GM23338 (cell line): ENCODE measurements around the gene ANKRD30B.
"Not testable (repeated sequence)": the region's sequence is repeated elsewhere in the genome, so short reads cannot be mapped to it uniquely, and the experiment has no call there.

Source experiments
- CREB1 ChIP-seq: fragments of 250-450 bp; sonication (Bioruptor Pico); IDR thresholded peaks from 2 replicates; pipeline ENCODE4 v1.5.0; 2020; ENCODE audit warnings: low read depth, mild to moderate bottlenecking, moderate library complexity
- CTCF ChIP-seq, 2 experiments: fragments of 200-600 bp in 1 of 2; sonication (generic) in 1 of 2; conservative IDR thresholded peaks; 2 replicates each; pipeline versions ENCODE4 v1.5.1 to v1.6.1; 2016 to 2017; ENCODE audit warnings: antibody characterized with exemption in 2 of 2, low read depth in 2 of 2, mild to moderate bottlenecking in 2 of 2, moderate library complexity in 1 of 2
- ETS1 ChIP-seq: IDR thresholded peaks from 2 replicates; pipeline ENCODE4 v1.6.1; 2016; ENCODE audit warnings: antibody characterized with exemption
- EZH2 ChIP-seq: fragments of 200-600 bp; sonication (generic); IDR thresholded peaks from one replicate; pipeline ENCODE4 v1.8.0; 2017; ENCODE audit warnings: antibody characterized with exemption, mild to moderate bottlenecking, low read depth; ENCODE audit not compliant: unreplicated experiment
- EZH2phosphoT487 ChIP-seq: fragments of 200-600 bp; sonication (generic); IDR thresholded peaks from one replicate; pipeline ENCODE4 v1.8.1; 2018; ENCODE audit warnings: antibody characterized with exemption; ENCODE audit not compliant: unreplicated experiment
- JUNB ChIP-seq: IDR thresholded peaks from one replicate; pipeline ENCODE4 v1.6.1; 2016; ENCODE audit warnings: antibody characterized with exemption; ENCODE audit not compliant: unreplicated experiment
- NANOG ChIP-seq: IDR thresholded peaks from 2 replicates; pipeline ENCODE4 v1.6.1; 2016; ENCODE audit warnings: antibody characterized with exemption, borderline replicate concordance
- POLR2AphosphoS5 ChIP-seq: IDR thresholded peaks from 2 replicates; pipeline ENCODE4 v1.6.1; 2016; ENCODE audit warnings: antibody characterized with exemption, low read depth
- REST ChIP-seq: IDR thresholded peaks from one replicate; pipeline ENCODE4 v1.6.1; 2018; ENCODE audit warnings: antibody characterized with exemption; ENCODE audit not compliant: unreplicated experiment

GRCh38 chr18:14866426-14866825 is 118.5 kb downstream of the ANKRD30B start:
- TF ChIP-seq JUNB; CTCF (conservative IDR thresholded peaks at IDR 0.05; ENCODE audit: low read depth in 2 of 2); REST; EZH2; EZH2phosphoT487; POLR2AphosphoS5; CREB1; NANOG; ETS1: not testable (repeated sequence)
